K562 (cell line): ENCODE data around the gene PPFIBP2.

ENCODE experiments used
- ARID1B ChIP-seq: fragments of 450-650 bp; IDR thresholded peaks from 2 replicates; pipeline ENCODE4 v1.6.1; 2016; ENCODE audit warnings: antibody characterized with exemption, mild to moderate bottlenecking, inconsistent platforms
- ZBTB49 ChIP-seq: sonication (generic); formaldehyde crosslinking; IDR thresholded peaks from 2 replicates; pipeline ENCODE4 v1.8.0; 2022; ENCODE audit warnings: missing genetic modification reagents, mild to moderate bottlenecking, borderline replicate concordance
- ZSCAN29 ChIP-seq: fragments of 450-650 bp; IDR thresholded peaks from 2 replicates; pipeline ENCODE4 v1.6.1; 2017
- TF ChIP-seq, protein P1 (sequence below): IDR thresholded peaks from 3 replicates; pipeline ENCODE4 v1.6.1; 2011; ENCODE audit warnings: borderline replicate concordance, mild to moderate bottlenecking; ENCODE audit not compliant: insufficient read length, insufficient read depth

GRCh38 chr11:7577291-7578190, 63.7 kb downstream of the PPFIBP2 start:
- TF ChIP-seq ZSCAN29 (no peak), ZBTB49 (CRISPR knock-in tag) (no peak), ARID1B (no peak)
- TF ChIP-seq, protein P1, sequence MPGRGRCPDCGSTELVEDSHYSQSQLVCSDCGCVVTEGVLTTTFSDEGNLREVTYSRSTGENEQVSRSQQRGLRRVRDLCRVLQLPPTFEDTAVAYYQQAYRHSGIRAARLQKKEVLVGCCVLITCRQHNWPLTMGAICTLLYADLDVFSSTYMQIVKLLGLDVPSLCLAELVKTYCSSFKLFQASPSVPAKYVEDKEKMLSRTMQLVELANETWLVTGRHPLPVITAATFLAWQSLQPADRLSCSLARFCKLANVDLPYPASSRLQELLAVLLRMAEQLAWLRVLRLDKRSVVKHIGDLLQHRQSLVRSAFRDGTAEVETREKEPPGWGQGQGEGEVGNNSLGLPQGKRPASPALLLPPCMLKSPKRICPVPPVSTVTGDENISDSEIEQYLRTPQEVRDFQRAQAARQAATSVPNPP, result no peak
